Mesenchymal stem cell (in vitro differentiated cells and primary cell): ENCODE results near the gene PCED1A.
A peak's percentile ranks its signal among the peaks of the same experiment; 100 is the strongest.

Experiments
- DNase-seq: peaks from one replicate; pipeline ENCODE4 v3.0.0-alpha.2; 2013
- H2AFZ ChIP-seq: one replicate; pipeline ENCODE4 v1.6.1; 2013; ENCODE audit warnings: low read depth, mild to moderate bottlenecking, control low read depth, inconsistent platforms, low read length, moderate library complexity
- H2AK5ac ChIP-seq: 2 replicates; pipeline ENCODE4 v1.6.1; 2013; ENCODE audit warnings: low read length, moderate library complexity, mild to moderate bottlenecking, inconsistent platforms; ENCODE audit not compliant: severe bottlenecking
- H2BK120ac ChIP-seq: one replicate; pipeline ENCODE4 v1.6.1; 2013; ENCODE audit warnings: low read depth, mild to moderate bottlenecking, inconsistent platforms, low read length, moderate library complexity
- H2BK12ac ChIP-seq, 2 experiments: one replicate each; pipeline ENCODE4 v1.6.1; 2013; ENCODE audit warnings: inconsistent platforms in 2 of 2, low read length in 2 of 2, mild to moderate bottlenecking in 2 of 2, moderate library complexity in 2 of 2, control low read depth in 1 of 2
- H2BK15ac ChIP-seq: one replicate; pipeline ENCODE4 v1.6.1; 2013; ENCODE audit warnings: mild to moderate bottlenecking, low read depth, inconsistent platforms; ENCODE audit not compliant: poor library complexity, severe bottlenecking
- H2BK5ac ChIP-seq: 2 replicates; pipeline ENCODE4 v1.6.1; 2013; ENCODE audit warnings: low read depth, mild to moderate bottlenecking, low read length, control low read depth, inconsistent platforms; ENCODE audit not compliant: poor library complexity, severe bottlenecking
- H3K14ac ChIP-seq, 2 experiments: one replicate each; pipeline ENCODE4 v1.6.1; 2013; ENCODE audit warnings: inconsistent platforms in 2 of 2, low read length in 2 of 2, control low read depth in 1 of 2, mild to moderate bottlenecking in 1 of 2, moderate library complexity in 1 of 2
- H3K18ac ChIP-seq, 2 experiments: one replicate each; pipeline ENCODE4 v1.6.1; 2013; ENCODE audit warnings: inconsistent platforms in 2 of 2, low read length in 2 of 2, control low read depth in 1 of 2, low read depth in 1 of 2, mild to moderate bottlenecking in 1 of 2
- H3K23ac ChIP-seq, 2 experiments: one replicate each; pipeline ENCODE4 v1.6.1; 2013; ENCODE audit warnings: inconsistent platforms in 2 of 2, low read length in 2 of 2, mild to moderate bottlenecking in 2 of 2, moderate library complexity in 2 of 2, control low read depth in 1 of 2
- H3K27ac ChIP-seq: 2 replicates; pipeline ENCODE4 v1.5.1; 2013; ENCODE audit warnings: mild to moderate bottlenecking, moderate library complexity, low read length, control low read depth, inconsistent platforms; ENCODE audit not compliant: poor library complexity, severe bottlenecking
- H3K27me3 ChIP-seq, 2 experiments: 2 replicates each; pipeline versions ENCODE4 v1.6.1 to v1.7.0; 2013; ENCODE audit warnings: low read length in 2 of 2, mild to moderate bottlenecking in 2 of 2, moderate library complexity in 2 of 2, control low read depth in 1 of 2, inconsistent platforms in 1 of 2; ENCODE audit not compliant: control insufficient read depth in 1 of 2, insufficient read depth in 1 of 2
- H3K36me3 ChIP-seq, 2 experiments: 2 replicates each; pipeline versions ENCODE4 v1.6.1 to v1.7.0; 2013; ENCODE audit warnings: low read length in 2 of 2, control low read depth in 1 of 2, inconsistent platforms in 1 of 2, low read depth in 1 of 2, mild to moderate bottlenecking in 1 of 2; ENCODE audit not compliant: insufficient read depth in 2 of 2, control insufficient read depth in 1 of 2
- H3K4ac ChIP-seq, 2 experiments: one replicate each; pipeline ENCODE4 v1.6.1; 2013; ENCODE audit warnings: inconsistent platforms in 2 of 2, low read length in 2 of 2, mild to moderate bottlenecking in 2 of 2, moderate library complexity in 2 of 2, control low read depth in 1 of 2, low read depth in 1 of 2
- H3K4me1 ChIP-seq: 2 replicates; pipeline ENCODE4 v1.6.1; 2013; ENCODE audit warnings: low read depth, low read length, control low read depth; ENCODE audit not compliant: control insufficient read depth, insufficient read depth
- H3K4me2 ChIP-seq: 2 replicates; pipeline ENCODE4 v1.6.1; 2013; ENCODE audit warnings: low read length, mild to moderate bottlenecking, inconsistent platforms; ENCODE audit not compliant: poor library complexity, severe bottlenecking
- H3K4me3 ChIP-seq, 2 experiments: 2 replicates each; pipeline versions ENCODE4 v1.5.1 to v1.7.0; 2013; ENCODE audit warnings: low read length in 2 of 2, mild to moderate bottlenecking in 2 of 2, control low read depth in 1 of 2, low read depth in 1 of 2; ENCODE audit not compliant: insufficient read depth in 1 of 2
- H3K79me1 ChIP-seq: replicated peaks from 2 replicates; pipeline ENCODE4 v1.6.1; 2013; ENCODE audit warnings: mild to moderate bottlenecking, control low read depth, low read length, inconsistent platforms; ENCODE audit not compliant: poor library complexity, severe bottlenecking
- H3K9ac ChIP-seq: 2 replicates; pipeline ENCODE4 v1.7.0; 2013; ENCODE audit warnings: mild to moderate bottlenecking, low read length, moderate library complexity
- H3K9me3 ChIP-seq: 2 replicates; pipeline ENCODE4 v1.7.0; 2013; ENCODE audit warnings: mild to moderate bottlenecking, low read length; ENCODE audit not compliant: control insufficient read depth
- H4K8ac ChIP-seq: one replicate; pipeline ENCODE4 v1.6.1; 2013; ENCODE audit warnings: inconsistent platforms, mild to moderate bottlenecking, low read length, moderate library complexity
- H4K91ac ChIP-seq: one replicate; pipeline ENCODE4 v1.6.1; 2013; ENCODE audit warnings: mild to moderate bottlenecking, low read length, inconsistent platforms
- WGBS: methylation state at CpG from one replicate; pipeline ENCODE4 v1.1.7; 2013; ENCODE audit warnings: mixed read lengths; 5-methylcytosine and 5-hydroxymethylcytosine counted together

PCED1A gene

DNA sequence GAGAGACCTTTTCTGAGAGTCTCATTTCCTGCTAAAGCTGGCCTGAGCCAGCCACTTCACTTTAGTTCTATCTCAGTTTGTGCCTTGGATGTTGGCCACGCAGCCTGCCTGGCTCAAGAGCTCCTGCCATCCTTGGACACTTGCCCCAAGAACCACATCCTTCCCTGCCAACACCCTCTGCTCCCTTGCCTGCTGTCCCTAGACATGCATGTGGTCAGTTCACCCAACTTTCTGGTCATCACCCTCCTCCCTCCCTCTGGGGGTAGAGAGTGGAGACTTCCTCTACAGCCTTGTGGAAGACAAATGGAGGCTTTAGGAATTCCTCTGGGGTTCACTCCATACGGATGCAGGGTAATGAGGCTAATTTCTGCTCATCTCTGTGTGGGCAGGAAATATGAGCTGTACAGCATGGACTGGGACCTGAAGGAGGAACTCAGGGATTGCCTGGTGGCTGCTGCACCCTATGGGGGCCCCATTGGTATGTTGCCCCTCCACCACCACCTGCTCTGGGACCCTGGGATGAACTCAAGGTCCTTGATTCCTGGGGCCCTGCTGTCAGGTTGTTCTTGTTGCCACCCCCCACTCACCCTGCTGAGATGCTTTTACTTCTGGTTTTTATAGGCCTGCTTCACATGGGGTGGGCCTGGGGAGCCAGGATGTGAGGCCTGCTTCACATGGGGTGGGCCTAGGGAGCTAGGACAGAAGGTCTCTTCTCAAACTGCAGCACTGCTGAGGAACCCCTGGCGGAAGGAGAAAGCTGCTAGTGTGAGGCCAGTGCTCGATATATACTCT is 19.1 kb upstream of the PCED1A start:
- Histone ChIP-seq H3K36me3 (peaks cover 41 to 46% of the 10 kb centered on the region in 2 experiments), H2BK12ac (no peak overlapping the region), H2AK5ac (no peak overlapping the region), H3K27ac (no peak overlapping the region), H2BK5ac (no peak overlapping the region), H3K79me1 (peaks cover 19% of the 10 kb centered on the region), H2BK15ac (no peak overlapping the region), H3K9me3 (no peaks in the 10 kb centered on the region), H4K8ac (peak overlapping the region; percentile 29), H3K4me3 (no peak overlapping the region), H3K14ac (no peak overlapping the region), H3K9ac (peak overlapping the region; percentile 23), H3K4me1 (peaks cover 3% of the 10 kb centered on the region), H3K4ac (no peak overlapping the region), H4K91ac (no peak overlapping the region), H3K4me2 (no peak overlapping the region), H2AFZ (no peak overlapping the region), H3K18ac (no peak overlapping the region), H3K27me3 (no peaks in the 10 kb centered on the region), H2BK120ac (no peak overlapping the region), H3K23ac (no peak overlapping the region)
- 92% methylated on average over 4 of the region's 4 CpGs for WGBS
- no peak for DNase-seq

GRCh38 chr20:2858591-2858990 is 18.1 kb upstream of the PCED1A start:
- H3K9ac ChIP-seq = peak overlapping the region; percentile 23
- H4K91ac ChIP-seq = no peak overlapping the region
- H2AFZ ChIP-seq = no peak overlapping the region
- peaks cover 24% of the 10 kb centered on the region for H3K79me1 ChIP-seq
- H3K4me1 ChIP-seq = peaks cover 3% of the 10 kb centered on the region
- 98% methylated on average over 2 of the region's 2 CpGs for WGBS
- H2BK12ac ChIP-seq = no peak overlapping the region
- H2BK5ac ChIP-seq = no peak overlapping the region
- H3K23ac ChIP-seq = no peak overlapping the region
- DNase-seq = no peak
- H4K8ac ChIP-seq = no peak overlapping the region
- H2BK120ac ChIP-seq = no peak overlapping the region
- H3K18ac ChIP-seq = no peak overlapping the region
- H3K9me3 ChIP-seq = no peaks in the 10 kb centered on the region
- H2AK5ac ChIP-seq = no peak overlapping the region
- no peaks in the 10 kb centered on the region for H3K27me3 ChIP-seq
- no peak overlapping the region for H3K4me2 ChIP-seq
- no peak overlapping the region for H3K14ac ChIP-seq
- no peak overlapping the region for H3K27ac ChIP-seq
- H3K4me3 ChIP-seq = no peak overlapping the region
- no peak overlapping the region for H3K4ac ChIP-seq
- peaks cover 33 to 40% of the 10 kb centered on the region in 2 experiments for H3K36me3 ChIP-seq
- H2BK15ac ChIP-seq = no peak overlapping the region

GRCh38 chr20:2851086-2851485 is 10.6 kb upstream of the PCED1A start:
- WGBS = 95% methylated on average over 10 of the region's 10 CpGs
- H3K4me3 ChIP-seq = no peak overlapping the region
- H3K18ac ChIP-seq = no peak overlapping the region
- H3K27ac ChIP-seq = no peak overlapping the region
- no peak for DNase-seq
- peaks cover 34% of the 10 kb centered on the region for H3K79me1 ChIP-seq
- no peak overlapping the region for H2BK15ac ChIP-seq
- H4K8ac ChIP-seq = no peak overlapping the region
- peaks cover 3% of the 10 kb centered on the region for H3K4me1 ChIP-seq
- no peak overlapping the region for H3K9ac ChIP-seq
- H3K27me3 ChIP-seq = no peaks in the 10 kb centered on the region
- peaks cover 7 to 13% of the 10 kb centered on the region in 2 experiments for H3K36me3 ChIP-seq
- no peak overlapping the region for H3K4me2 ChIP-seq
- no peak overlapping the region for H3K14ac ChIP-seq
- no peak overlapping the region for H2AFZ ChIP-seq
- H2BK5ac ChIP-seq = no peak overlapping the region
- H2AK5ac ChIP-seq = no peak overlapping the region
- no peaks in the 10 kb centered on the region for H3K9me3 ChIP-seq
- H3K4ac ChIP-seq = no peak overlapping the region
- no peak overlapping the region for H2BK12ac ChIP-seq
- no peak overlapping the region for H2BK120ac ChIP-seq
- H3K23ac ChIP-seq = no peak overlapping the region
- H4K91ac ChIP-seq = no peak overlapping the region

DNA sequence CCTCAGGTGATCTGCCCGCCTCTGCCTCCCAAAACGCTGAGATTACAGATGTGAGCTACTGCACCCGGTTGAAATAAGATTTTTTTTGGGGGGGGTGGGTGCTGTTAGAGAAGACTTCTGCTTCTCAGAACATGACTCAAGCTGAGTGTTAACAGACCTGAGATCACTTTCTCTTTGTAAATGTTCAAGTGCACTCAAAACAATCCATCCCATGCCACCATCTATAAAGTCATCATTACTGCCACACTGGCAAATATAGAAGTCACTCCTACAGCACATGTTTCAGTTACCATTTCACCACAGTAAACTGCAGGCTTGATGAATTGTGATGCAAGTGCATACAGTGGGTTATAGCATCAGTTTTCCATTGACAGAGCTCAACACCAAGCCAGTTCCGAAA is 9.1 kb upstream of the PCED1A start:
- Histone ChIP-seq H3K4me1 (peaks cover 3% of the 10 kb centered on the region), H2BK15ac (no peak overlapping the region)

More for the DNA sequence above, 9.1 kb upstream of the PCED1A start:
- no peak overlapping the region for H2AFZ ChIP-seq
- H3K4me3 ChIP-seq = no peak overlapping the region
- no peak overlapping the region for H4K8ac ChIP-seq
- H3K79me1 ChIP-seq = peaks cover 35% of the 10 kb centered on the region
- no peak overlapping the region for H3K9ac ChIP-seq
- H3K27me3 ChIP-seq = no peaks in the 10 kb centered on the region
- H3K9me3 ChIP-seq = no peaks in the 10 kb centered on the region
- no peak overlapping the region for H2BK120ac ChIP-seq
- WGBS = 93% methylated on average over 2 of the region's 4 CpGs
- no peak overlapping the region for H2BK5ac ChIP-seq
- H4K91ac ChIP-seq = no peak overlapping the region
- H3K27ac ChIP-seq = no peak overlapping the region
- peaks cover 10 to 17% of the 10 kb centered on the region in 2 experiments for H3K36me3 ChIP-seq
- H3K23ac ChIP-seq = no peak overlapping the region
- H3K4me2 ChIP-seq = no peak overlapping the region
- H3K18ac ChIP-seq = no peak overlapping the region
- H2BK12ac ChIP-seq = no peak overlapping the region
- H3K14ac ChIP-seq = no peak overlapping the region
- no peak for DNase-seq
- no peak overlapping the region for H3K4ac ChIP-seq
- H2AK5ac ChIP-seq = no peak overlapping the region
